ENCODE data around the gene ZBTB24.

- TF ChIP-seq FOXP2 (optimal IDR thresholded peaks at IDR 0.05; ENCODE audit: control extremely low read depth, extremely low read length, insufficient read depth), result no peak
- no peak for TF ChIP-seq EZH2 (IDR thresholded peaks at IDR 0.05)
- no peak for TF ChIP-seq POLR2AphosphoS5 (IDR thresholded peaks at IDR 0.05; ENCODE audit: borderline replicate concordance, low read depth, low read length)
Observed at GRCh38 chr6:109503327-109504224, 20.6 kb upstream of the ZBTB24 start.
